GM19463 (cell line): ENCODE measurements around the gene KCNIP1.
A peak's percentile ranks its signal among the peaks of the same experiment; 100 is the strongest.

ENCODE experiments used
- ATAC-seq: cut with Tn5 transposase; IDR thresholded peaks from one replicate; pipeline ENCODE4 v1.9.1; 2021; ENCODE audit warnings: mild to moderate bottlenecking, moderate library complexity; ENCODE audit not compliant: unreplicated experiment

Gene KCNIP1

GRCh38 chr5:170562166-170562874 is 58.5 kb downstream of the KCNIP1 start:
- ATAC-seq, result no peak

- ATAC-seq, result no peak
Measured at GRCh38 chr5:170562875-170563228, 59.0 kb downstream of the KCNIP1 start.

- ATAC-seq, result no peak
Measured at GRCh38 chr5:170563824-170564567, 60.2 kb downstream of the KCNIP1 start.

- ATAC-seq, result no peak
Measured at GRCh38 chr5:170565072-170565471, 61.3 kb downstream of the KCNIP1 start.

- no peak for ATAC-seq
Measured at GRCh38 chr5:170569101-170569500, 65.3 kb downstream of the KCNIP1 start.

- no peak for ATAC-seq
Measured at GRCh38 chr5:170570476-170570875, 66.7 kb downstream of the KCNIP1 start.

GRCh38 chr5:170571281-170571731 is 67.5 kb downstream of the KCNIP1 start:
- ATAC-seq, result no peak

- ATAC-seq, result peak; percentile 86
Measured at GRCh38 chr5:170571875-170572852, 68.3 kb downstream of the KCNIP1 start.

- no peak for ATAC-seq
Measured at GRCh38 chr5:170573114-170573513, 69.3 kb downstream of the KCNIP1 start.

- no peak for ATAC-seq
Measured at GRCh38 chr5:170573660-170574059, 69.8 kb downstream of the KCNIP1 start.

GRCh38 chr5:170576602-170577535 is 73.0 kb downstream of the KCNIP1 start:
- no peak for ATAC-seq

GRCh38 chr5:170579601-170580000 is 75.8 kb downstream of the KCNIP1 start:
- ATAC-seq, result no peak

- no peak for ATAC-seq
Measured at GRCh38 chr5:170581211-170581610, 77.4 kb downstream of the KCNIP1 start.

GRCh38 chr5:170582644-170583330 is 79.0 kb downstream of the KCNIP1 start:
- no peak for ATAC-seq

- no peak for ATAC-seq
Measured at GRCh38 chr5:170584003-170584402, 80.2 kb downstream of the KCNIP1 start.

GRCh38 chr5:170584450-170585058 is 80.7 kb downstream of the KCNIP1 start:
- no peak for ATAC-seq

- no peak for ATAC-seq
Measured at GRCh38 chr5:170585273-170585948, 81.6 kb downstream of the KCNIP1 start.

GRCh38 chr5:170587808-170588207 is 84.0 kb downstream of the KCNIP1 start:
- ATAC-seq, result no peak

- ATAC-seq, result no peak
Measured at GRCh38 chr5:170589643-170590042, 85.8 kb downstream of the KCNIP1 start.
